ENCODE measurements around the gene NDUFA8. TPM values are rescaled to one million over a fixed set of nuclear protein-coding genes. Genes with fewer than 3 reads are reported as not detected.

Gene NDUFA8
- total RNA-seq, 2 experiments from 2014 or later: 48.3 to 52.5 TPM

DNA sequence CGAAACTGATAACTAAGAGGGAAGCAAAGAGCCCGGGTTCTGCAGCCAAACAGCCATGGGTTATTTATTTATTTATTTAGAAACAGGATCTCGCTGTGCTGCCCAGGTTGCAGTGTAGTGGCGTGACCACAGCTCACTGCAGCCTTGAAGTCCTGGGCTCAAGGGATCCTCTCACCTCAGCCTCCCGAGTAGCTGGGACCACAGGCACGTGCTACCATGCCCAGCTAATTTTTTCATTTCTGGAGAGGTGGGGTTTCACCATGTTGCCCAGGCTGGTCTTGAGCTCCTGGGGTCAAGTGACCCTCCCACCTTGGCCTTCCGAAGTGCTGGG lies 24.1 kb downstream of the NDUFA8 start:
- no peak overlapping the region for H3K27ac Mint-ChIP-seq
- ChIA-PET CTCF (interaction anchor here (1.2 to 6.6 kb wide), 5 partner anchors 10 to 215 kb away, joined by 3 to 38 read pairs (median 6); no protein-coding TSS in a partner anchor), POLR2A (no interaction called here)
- ATAC-seq: no peak
- no peak overlapping the region for H3K4me3 Mint-ChIP-seq
- no peaks in the 10 kb centered on the region for H3K4me1 Mint-ChIP-seq (ENCODE audit: low read depth)
- intact Hi-C loops (cut with micrococcal nuclease): no loop called here
- no peak for DNase-seq
- H3K36me3 Mint-ChIP-seq (ENCODE audit: low read depth): no peaks in the 10 kb centered on the region
- H3K9me3 Mint-ChIP-seq: no peaks in the 10 kb centered on the region
- peaks cover 1% of the 10 kb centered on the region for H3K27me3 Mint-ChIP-seq
- TF ChIP-seq, protein P1, sequence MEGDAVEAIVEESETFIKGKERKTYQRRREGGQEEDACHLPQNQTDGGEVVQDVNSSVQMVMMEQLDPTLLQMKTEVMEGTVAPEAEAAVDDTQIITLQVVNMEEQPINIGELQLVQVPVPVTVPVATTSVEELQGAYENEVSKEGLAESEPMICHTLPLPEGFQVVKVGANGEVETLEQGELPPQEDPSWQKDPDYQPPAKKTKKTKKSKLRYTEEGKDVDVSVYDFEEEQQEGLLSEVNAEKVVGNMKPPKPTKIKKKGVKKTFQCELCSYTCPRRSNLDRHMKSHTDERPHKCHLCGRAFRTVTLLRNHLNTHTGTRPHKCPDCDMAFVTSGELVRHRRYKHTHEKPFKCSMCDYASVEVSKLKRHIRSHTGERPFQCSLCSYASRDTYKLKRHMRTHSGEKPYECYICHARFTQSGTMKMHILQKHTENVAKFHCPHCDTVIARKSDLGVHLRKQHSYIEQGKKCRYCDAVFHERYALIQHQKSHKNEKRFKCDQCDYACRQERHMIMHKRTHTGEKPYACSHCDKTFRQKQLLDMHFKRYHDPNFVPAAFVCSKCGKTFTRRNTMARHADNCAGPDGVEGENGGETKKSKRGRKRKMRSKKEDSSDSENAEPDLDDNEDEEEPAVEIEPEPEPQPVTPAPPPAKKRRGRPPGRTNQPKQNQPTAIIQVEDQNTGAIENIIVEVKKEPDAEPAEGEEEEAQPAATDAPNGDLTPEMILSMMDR (IDR thresholded peaks at IDR 0.05): no peak

DNA sequence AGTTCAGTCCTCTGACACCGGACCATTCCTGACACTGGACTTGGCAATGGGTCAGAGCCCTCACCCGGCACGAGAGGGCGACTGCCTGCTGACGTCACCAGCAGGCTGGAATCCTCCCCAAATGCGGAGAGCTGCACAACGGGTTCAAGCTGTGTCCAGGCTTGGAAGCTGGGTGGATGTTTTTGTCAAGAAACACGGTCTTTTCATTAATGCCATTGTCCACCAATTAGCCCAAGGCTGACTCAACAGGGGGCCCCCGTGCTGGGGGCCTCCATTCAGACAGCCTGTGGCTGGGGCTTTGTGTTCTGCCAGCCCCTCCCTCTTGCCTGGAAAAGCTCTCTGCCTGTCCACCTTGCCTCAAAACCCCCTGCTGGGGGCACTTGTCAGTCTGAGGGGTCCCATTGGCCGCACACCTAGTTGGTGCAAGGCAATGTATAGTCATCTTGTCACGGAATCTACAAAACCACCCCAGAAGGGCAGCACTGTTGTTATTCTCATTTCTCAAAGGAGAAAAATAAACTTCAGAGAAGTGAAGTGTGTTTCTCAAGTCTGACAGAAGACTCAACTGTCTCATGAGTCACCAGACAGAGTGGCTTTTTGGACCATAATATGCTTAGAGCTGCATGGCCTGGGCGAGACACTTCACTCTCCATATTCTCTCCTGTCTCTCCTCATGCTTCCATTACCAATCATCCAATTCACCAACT lies 24.6 kb downstream of the NDUFA8 start:
- intact Hi-C loops (cut with micrococcal nuclease): no loop called here
- Mint-ChIP-seq H3K27ac (no peak overlapping the region), H3K36me3 (ENCODE audit: low read depth) (no peaks in the 10 kb centered on the region), H3K4me3 (no peak overlapping the region), H3K27me3 (peaks cover 1% of the 10 kb centered on the region), H3K4me1 (ENCODE audit: low read depth) (no peaks in the 10 kb centered on the region), H3K9me3 (no peaks in the 10 kb centered on the region)
- ATAC-seq (no peak), DNase-seq (no peak)
- ChIA-PET POLR2A (no interaction called here), CTCF (interaction anchor here (1.2 to 6.6 kb wide), 4 partner anchors 10 to 215 kb away, joined by 5 to 38 read pairs (median 7); no protein-coding TSS in a partner anchor)
- TF ChIP-seq, protein P1 (IDR thresholded peaks at IDR 0.05): no peak

DNA sequence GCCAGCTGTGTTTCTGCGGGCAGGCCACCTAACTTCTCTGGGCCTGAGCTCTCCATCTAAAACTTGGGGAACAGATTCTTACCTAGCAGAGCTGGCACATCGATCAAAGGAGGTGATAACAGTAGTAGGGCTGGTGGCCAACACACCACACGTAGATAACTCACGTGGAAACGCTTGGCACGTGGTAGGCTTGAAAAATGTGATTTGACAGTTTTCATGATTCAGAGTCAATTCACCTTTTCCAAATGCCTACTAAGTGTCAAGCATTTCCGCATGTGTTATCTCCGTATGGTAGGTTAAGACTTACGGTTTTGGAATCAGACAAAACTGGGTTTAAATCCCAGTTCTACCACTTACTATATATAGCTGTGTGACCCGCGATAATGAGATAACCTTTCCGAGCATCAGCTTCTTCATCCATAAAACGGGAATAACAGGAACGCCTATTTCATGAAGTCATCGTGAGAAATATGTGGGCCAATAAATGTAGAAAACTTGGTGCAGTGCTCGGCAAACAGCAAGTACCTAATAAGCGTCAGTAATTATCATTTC lies 25.5 kb downstream of the NDUFA8 start:
- DNase-seq (no peak), ATAC-seq (no peak)
- H3K27ac Mint-ChIP-seq: no peak overlapping the region
- intact Hi-C loops (cut with micrococcal nuclease): no loop called here
- no peaks in the 10 kb centered on the region for H3K9me3 Mint-ChIP-seq
- no peaks in the 10 kb centered on the region for H3K36me3 Mint-ChIP-seq (ENCODE audit: low read depth)
- ChIA-PET CTCF (interaction anchor here (0.9 to 6.6 kb wide), 4 partner anchors 11 to 216 kb away, joined by 3 to 38 read pairs (median 6); no protein-coding TSS in a partner anchor), POLR2A (interaction anchor here (0.9 kb wide), 1 partner anchor 143 kb away, joined by 3 read pairs; no protein-coding TSS in a partner anchor)
- TF ChIP-seq, protein P1 (IDR thresholded peaks at IDR 0.05): no peak
- no peaks in the 10 kb centered on the region for H3K4me1 Mint-ChIP-seq (ENCODE audit: low read depth)
- peaks cover 6% of the 10 kb centered on the region for H3K27me3 Mint-ChIP-seq
- H3K4me3 Mint-ChIP-seq: no peak overlapping the region

DNA sequence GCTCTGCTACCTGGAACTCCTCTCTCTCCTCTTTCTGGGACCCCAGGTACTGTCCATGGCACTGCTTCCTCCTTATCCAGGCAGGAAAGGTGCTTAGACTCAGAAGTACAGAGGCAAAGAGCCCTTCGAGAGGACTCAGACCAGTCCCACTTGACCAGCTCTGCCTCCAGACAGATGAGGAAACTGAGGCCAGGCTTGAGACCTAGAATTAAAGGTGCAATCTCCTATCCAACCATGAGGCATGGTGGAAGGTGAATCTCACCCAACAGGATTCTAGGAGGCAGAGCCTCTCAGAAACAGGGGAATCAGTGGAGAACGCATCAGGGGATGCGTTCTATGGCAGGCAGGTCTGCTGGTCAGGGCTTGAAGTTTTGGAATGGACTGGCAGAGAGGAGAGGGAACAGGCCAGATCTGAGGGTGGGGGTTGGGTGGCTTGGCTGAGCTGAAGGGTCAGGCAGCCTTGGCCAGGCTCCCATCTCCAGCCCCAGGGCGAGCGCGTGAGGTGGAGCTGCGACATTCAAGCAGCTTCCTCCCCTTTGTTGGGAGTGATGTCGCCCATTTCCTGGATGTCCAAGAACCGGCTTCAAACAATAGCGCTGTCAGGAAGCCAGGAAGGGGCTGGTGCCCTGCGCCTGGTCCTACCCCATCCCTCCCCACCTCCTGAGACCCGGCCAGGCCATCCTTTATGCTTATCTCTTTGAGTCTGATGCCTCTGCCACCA lies 26.2 kb downstream of the NDUFA8 start:
- Mint-ChIP-seq H3K9me3 (no peaks in the 10 kb centered on the region), H3K27ac (no peak overlapping the region), H3K36me3 (ENCODE audit: low read depth) (no peaks in the 10 kb centered on the region), H3K4me1 (ENCODE audit: low read depth) (no peaks in the 10 kb centered on the region), H3K27me3 (peaks cover 6% of the 10 kb centered on the region), H3K4me3 (no peak overlapping the region)
- DNase-seq: no peak
- TF ChIP-seq, protein P1 (IDR thresholded peaks at IDR 0.05): no peak
- intact Hi-C loops (cut with micrococcal nuclease): no loop called here
- ATAC-seq: no peak
- ChIA-PET POLR2A (interaction anchor here (0.9 kb wide), 1 partner anchor 144 kb away, joined by 3 read pairs; no protein-coding TSS in a partner anchor), CTCF (interaction anchor here (0.7 to 6.6 kb wide), 6 partner anchors 10 to 217 kb away, joined by 3 to 38 read pairs (median 6); no protein-coding TSS in a partner anchor)
